Measurements from ENCODE around the gene KLHL22.

GRCh38 chr22:20434264-20434751, 61.3 kb downstream of the KLHL22 start:
- TF ChIP-seq CTCF (IDR thresholded peaks at IDR 0.05; ENCODE audit: low read length) = no peak
- TF ChIP-seq EZH2 (optimal IDR thresholded peaks at IDR 0.05; ENCODE audit: low read depth, low read length) = no peak
- TF ChIP-seq EZH2phosphoT487 (IDR thresholded peaks at IDR 0.05; ENCODE audit: low read length) = no peak
